Measurements from ENCODE around the gene KCNQ2.

Gene KCNQ2

GRCh38 chr20:63443606-63444395 lies 28.7 kb downstream of the KCNQ2 start:
- intact Hi-C loops (cut with DNase I; ENCODE audit: low total_unique reads): no loop called here
- no peak for TF ChIP-seq CTCF (IDR thresholded peaks at IDR 0.05)

GRCh38 chr20:63442100-63442493 lies 30.4 kb downstream of the KCNQ2 start:
- no peaks in the 10 kb centered on the region for H3K36me3 ChIP-seq

More at GRCh38 chr20:63443606-63444395, 28.7 kb downstream of the KCNQ2 start:
- Histone ChIP-seq H3K9me3 (no peaks in the 10 kb centered on the region), H3K27ac (no peak overlapping the region), H3K4me3 (no peak overlapping the region), H3K36me3 (no peaks in the 10 kb centered on the region), H3K27me3 (peaks cover 0 to 79% of the 10 kb centered on the region in 2 donors), H3K4me1 (no peaks in the 10 kb centered on the region)
- no peak for DNase-seq

GRCh38 chr20:63441136-63442099 lies 31.0 kb downstream of the KCNQ2 start:
- no peak for DNase-seq
- H3K36me3 ChIP-seq: no peaks in the 10 kb centered on the region
- H3K27ac ChIP-seq: no peak overlapping the region
- no peaks in the 10 kb centered on the region for H3K9me3 ChIP-seq
- H3K4me1 ChIP-seq: no peaks in the 10 kb centered on the region
- H3K27me3 ChIP-seq: peaks cover 0 to 70% of the 10 kb centered on the region in 2 donors
- intact Hi-C loops (cut with DNase I; ENCODE audit: low total_unique reads): no loop called here
- no peak for TF ChIP-seq CTCF (IDR thresholded peaks at IDR 0.05)
- H3K4me3 ChIP-seq: no peak overlapping the region

More at GRCh38 chr20:63442100-63442493, 30.4 kb downstream of the KCNQ2 start:
- no peak overlapping the region for H3K4me3 ChIP-seq
- peaks cover 0 to 77% of the 10 kb centered on the region in 2 donors for H3K27me3 ChIP-seq
- intact Hi-C loops (cut with DNase I; ENCODE audit: low total_unique reads): no loop called here
- no peaks in the 10 kb centered on the region for H3K4me1 ChIP-seq
- H3K27ac ChIP-seq: no peak overlapping the region
- TF ChIP-seq CTCF (IDR thresholded peaks at IDR 0.05): no peak
- DNase-seq: no peak
- H3K9me3 ChIP-seq: no peaks in the 10 kb centered on the region

GRCh38 chr20:63440366-63440955 lies 32.0 kb downstream of the KCNQ2 start:
- TF ChIP-seq CTCF (IDR thresholded peaks at IDR 0.05): no peak
- Histone ChIP-seq H3K27me3 (peaks cover 0 to 63% of the 10 kb centered on the region in 2 donors), H3K4me3 (no peak overlapping the region)

GRCh38 chr20:63439866-63440265 lies 32.6 kb downstream of the KCNQ2 start:
- intact Hi-C loops (cut with DNase I; ENCODE audit: low total_unique reads): no loop called here
- Histone ChIP-seq H3K36me3 (no peaks in the 10 kb centered on the region), H3K4me3 (no peak overlapping the region), H3K27me3 (peaks cover 0 to 57% of the 10 kb centered on the region in 2 donors), H3K4me1 (no peaks in the 10 kb centered on the region), H3K9me3 (no peaks in the 10 kb centered on the region), H3K27ac (no peak overlapping the region)
- TF ChIP-seq CTCF (IDR thresholded peaks at IDR 0.05): no peak
- no peak for DNase-seq

More at GRCh38 chr20:63440366-63440955, 32.0 kb downstream of the KCNQ2 start:
- Histone ChIP-seq H3K4me1 (no peaks in the 10 kb centered on the region), H3K27ac (no peak overlapping the region), H3K9me3 (no peaks in the 10 kb centered on the region), H3K36me3 (no peaks in the 10 kb centered on the region)
- DNase-seq: no peak
- intact Hi-C loops (cut with DNase I; ENCODE audit: low total_unique reads): no loop called here
